A204.1 (cell line): ENCODE data around the gene POLR3A.
A peak's percentile ranks its signal among the peaks of the same experiment; 100 is the strongest.
"Not testable (repeated sequence)": the region's sequence is repeated elsewhere in the genome, so short reads cannot be mapped to it uniquely, and the experiment has no call there.

ENCODE experiments used
- FAIRE-seq: peaks from 2 replicates; lab custom pipeline; 2012; peaks lifted over from hg19 to GRCh38; lab: Jason Lieb, UNC

Gene POLR3A

DNA sequence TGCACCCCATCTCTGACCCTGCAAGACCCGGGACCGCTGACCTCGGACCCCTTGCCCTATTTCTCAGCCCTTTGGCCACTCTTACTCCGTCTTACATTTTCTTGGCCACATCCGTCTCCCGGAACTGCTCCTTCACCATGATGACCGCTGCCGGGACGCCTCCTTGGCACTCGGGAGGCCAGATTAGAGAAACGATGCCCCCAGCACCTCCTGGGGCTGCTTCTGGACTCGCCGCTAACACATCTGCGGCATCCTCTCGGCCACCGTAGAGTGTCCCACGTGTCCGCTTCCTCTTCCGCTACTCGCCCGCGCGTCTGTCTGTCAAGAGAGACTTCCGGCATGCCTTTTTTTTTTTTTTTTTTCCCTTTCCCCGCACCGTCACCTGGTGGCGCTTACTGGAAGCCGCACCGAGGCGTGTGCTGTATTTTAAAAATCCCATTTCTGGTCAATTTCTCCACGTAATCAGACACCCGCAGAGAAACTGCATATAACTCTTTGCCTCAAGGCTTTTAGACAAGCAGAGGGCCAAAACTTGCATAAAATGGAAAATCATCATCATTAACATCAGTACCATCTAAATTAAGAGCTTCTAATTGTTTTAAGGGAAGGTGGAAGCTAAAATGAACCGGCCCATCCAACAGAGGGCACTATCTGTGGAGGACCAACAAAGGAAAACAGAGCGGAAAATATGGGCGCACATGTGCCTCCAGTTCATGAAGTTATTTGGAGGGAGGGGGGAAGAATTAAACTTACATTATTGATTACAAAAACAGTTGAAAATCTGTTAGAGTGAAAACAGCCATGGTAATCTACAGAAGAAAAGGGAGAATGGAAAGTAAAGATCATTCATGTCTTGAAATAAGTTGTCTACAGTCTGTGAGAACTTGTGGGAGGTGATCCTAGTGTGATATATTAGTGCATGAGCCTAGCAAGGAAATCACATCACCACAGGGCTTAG, at the start of gene POLR3A:
TSS of gene POLR3A (minus strand) at position 247 of the 958 bp plus-strand sequence. CDS start at position 139, 108 bp downstream.
- FAIRE-seq = peak; percentile 65

- no peak for FAIRE-seq
Observed at GRCh38 chr10:78078539-78079330, 49.4 kb upstream of the POLR3A start.

GRCh38 chr10:78075806-78076205, 46.5 kb upstream of the POLR3A start:
- FAIRE-seq = not testable (repeated sequence)

GRCh38 chr10:78072504-78072903, 43.2 kb upstream of the POLR3A start:
- FAIRE-seq = no peak

DNA sequence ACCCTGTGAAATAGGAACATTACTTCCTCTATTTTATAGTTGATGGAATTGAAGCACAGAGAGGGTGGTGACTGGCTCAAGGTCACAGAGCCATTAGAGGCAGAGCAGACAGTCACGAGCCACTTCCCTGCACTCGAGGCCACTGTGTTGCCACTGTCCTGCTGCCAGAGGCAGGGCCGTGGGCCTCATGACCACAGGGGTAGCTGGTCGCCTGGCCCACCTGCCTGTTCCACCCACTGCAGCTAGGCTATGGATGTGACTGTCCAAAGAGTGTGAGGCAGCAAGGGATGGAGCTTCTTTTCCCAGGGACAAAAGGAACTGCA, 42.5 kb upstream of the POLR3A start:
- FAIRE-seq = no peak

GRCh38 chr10:78071140-78071856, 42.0 kb upstream of the POLR3A start:
- no peak for FAIRE-seq

DNA sequence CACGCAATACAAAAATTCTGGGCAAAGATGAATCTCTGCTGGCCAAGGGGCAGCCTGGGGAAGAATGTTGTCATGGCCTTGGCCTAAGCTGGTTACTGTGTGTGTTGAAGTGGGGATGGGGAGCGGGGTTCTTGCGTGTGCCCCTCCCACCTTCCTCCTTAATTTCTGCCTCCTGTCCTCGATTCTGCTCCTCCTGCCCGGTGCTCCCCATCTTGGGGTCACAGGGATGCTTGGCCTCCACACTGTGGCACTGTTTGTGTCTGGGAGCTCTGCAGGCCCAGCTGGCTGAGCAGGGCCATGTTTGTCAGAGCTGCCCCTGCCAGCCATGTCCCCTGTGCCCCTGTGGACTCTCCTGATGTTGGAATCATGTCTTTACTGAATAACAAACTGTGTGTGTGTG, 41.4 kb upstream of the POLR3A start:
- FAIRE-seq = no peak

GRCh38 chr10:78070064-78070463, 40.7 kb upstream of the POLR3A start:
- not testable (repeated sequence) for FAIRE-seq

GRCh38 chr10:78069151-78069550, 39.8 kb upstream of the POLR3A start:
- no peak for FAIRE-seq

DNA sequence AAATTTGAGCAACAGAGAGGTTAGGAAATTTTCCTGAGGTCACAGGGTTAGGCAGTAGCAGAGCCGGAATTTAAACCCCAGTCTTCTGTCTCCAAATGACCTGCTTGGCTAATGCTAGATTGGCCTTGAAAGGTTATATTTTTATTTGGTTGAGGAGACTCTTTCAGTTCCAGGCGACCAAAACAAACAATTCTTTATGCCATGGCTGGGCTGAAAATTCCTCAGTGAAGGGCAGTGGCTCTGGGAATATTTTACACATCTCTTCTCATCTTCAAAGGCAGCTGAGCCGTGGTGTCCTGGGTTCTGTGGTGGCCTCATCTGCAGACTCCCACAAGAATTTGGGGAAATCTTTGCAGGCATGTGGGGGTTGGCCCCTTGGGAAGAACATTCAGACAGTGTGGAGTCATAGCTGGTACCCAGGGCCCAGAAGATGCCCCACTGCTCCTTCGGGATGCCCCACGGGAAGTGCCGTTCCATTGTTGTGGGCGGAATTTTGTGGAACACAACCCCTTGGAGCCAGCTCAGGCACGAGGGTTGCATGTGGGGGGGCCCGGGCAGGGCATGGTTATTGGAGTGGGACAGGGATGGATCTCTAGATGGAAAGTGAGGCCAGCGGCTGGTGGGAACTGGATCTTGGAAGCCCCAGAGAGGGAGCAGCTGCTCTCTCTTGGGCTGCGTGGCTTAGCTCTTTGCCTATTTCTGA, 37.6 kb upstream of the POLR3A start:
- FAIRE-seq = no peak

GRCh38 chr10:78066012-78066411, 36.7 kb upstream of the POLR3A start:
- no peak for FAIRE-seq

DNA sequence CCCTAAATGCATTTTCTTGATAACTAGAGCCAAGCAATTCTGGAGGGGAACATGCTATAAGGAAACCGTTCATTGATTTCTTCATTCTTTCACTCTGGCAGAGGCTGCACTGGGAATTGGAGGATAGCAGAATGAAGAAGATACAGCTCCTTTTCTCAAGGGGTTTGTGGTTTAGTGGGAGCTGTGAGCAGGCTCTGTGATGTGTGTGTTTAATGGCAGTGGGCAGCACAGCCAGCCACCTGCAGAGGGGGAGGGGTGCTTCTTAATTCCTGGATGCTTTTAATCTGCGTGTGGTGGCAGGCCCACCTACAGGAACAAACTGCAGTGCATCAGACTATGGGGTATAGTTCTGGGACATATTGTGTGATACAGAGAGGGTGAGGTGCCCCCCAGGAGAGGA, 36.3 kb upstream of the POLR3A start:
- no peak for FAIRE-seq

GRCh38 chr10:78064919-78065318, 35.6 kb upstream of the POLR3A start:
- not testable (repeated sequence) for FAIRE-seq

- no peak for FAIRE-seq
Observed at GRCh38 chr10:78063236-78063635, 33.9 kb upstream of the POLR3A start.

DNA sequence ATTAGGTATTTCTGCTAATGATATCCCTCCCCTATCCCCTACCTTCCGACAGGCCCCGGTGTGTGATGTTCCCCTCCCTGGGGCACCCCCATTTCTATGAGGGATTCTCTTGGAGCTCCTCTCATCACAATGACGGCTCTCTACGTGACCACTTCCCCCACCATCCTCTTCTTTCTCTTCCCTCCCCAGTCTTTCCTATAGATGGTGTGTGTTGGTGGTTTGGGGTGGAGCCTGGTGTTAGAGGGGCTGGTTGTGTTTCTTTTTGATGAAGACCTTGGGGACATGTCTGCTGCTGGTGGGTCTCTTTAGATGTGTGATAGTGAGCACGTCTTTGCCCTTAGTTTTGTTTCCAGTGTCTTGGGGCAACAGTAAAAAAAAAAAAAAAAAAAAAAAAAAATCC, 33.0 kb upstream of the POLR3A start:
- FAIRE-seq = no peak

GRCh38 chr10:78059906-78060702, 30.8 kb upstream of the POLR3A start:
- FAIRE-seq = no peak

- no peak for FAIRE-seq
Observed at GRCh38 chr10:78058562-78058961, 29.2 kb upstream of the POLR3A start.

DNA sequence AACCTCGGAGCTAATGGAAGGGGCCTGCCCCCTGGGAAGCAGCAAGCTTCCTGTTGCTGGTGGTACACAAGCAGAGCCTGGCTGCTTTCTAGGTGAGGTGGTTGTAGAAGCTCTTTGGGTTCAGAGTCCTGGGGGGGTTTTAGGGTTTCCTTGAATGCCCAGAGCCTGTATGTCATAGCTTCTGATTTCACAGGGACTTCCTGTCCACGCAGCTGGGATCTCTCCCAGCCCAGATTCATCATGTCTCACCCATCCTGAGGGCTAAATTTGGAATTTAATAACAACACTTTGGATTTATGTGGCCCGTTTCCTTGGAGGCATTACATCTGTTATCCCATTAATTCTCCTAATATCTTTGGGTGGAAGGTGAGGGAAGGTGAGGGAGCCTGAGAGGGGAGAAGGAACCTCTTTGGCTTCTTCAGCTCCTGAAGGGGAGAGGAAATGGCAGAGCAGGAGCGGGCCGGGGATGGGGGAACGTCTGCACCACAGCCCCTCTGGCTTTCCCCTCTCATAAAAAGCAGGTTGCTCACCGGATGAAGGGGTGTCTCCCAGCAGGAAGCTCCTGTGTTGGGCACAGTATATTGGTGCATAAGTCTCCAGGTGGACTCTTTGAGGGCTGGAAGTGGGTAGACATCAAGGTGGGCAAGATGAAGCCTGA, 24.0 kb upstream of the POLR3A start:
- FAIRE-seq = no peak

- FAIRE-seq = no peak
Observed at GRCh38 chr10:78049851-78050250, 20.5 kb upstream of the POLR3A start.

- peak; percentile 44 for FAIRE-seq
Observed at GRCh38 chr10:78047314-78047891, 18.1 kb upstream of the POLR3A start.
